GM12878 (cell line): Measurements from ENCODE around the gene LRRC75A. TPM values are rescaled to one million over a fixed set of nuclear protein-coding genes. Genes with fewer than 3 reads are reported as not detected.

Experiments
- ATAC-seq: fragments of 200-7000 bp; cut with Tn5 transposase; 3 replicates; pipeline ENCODE4 v1.9.1; 2020; ENCODE audit warnings: mild to moderate bottlenecking, moderate library complexity
- BruUV-seq: library from RNA; stranded (reverse); fragments of 400-500 nt; replicated peaks from 2 replicates; lab custom pipeline; 2021; lab: Mats Ljungman, UMichigan
- CTCF ChIA-PET: fragments of 300-600 bp; sonication (Branson Sonifier 250); formaldehyde crosslinking; extraction: SDS; loops from one replicate; lab custom pipeline; 2021; ENCODE audit warnings: inconsistent platforms; lab: Yijun Ruan, JAX
- POLR2A ChIA-PET: fragments of 350-600 bp; formaldehyde crosslinking; extraction: SDS; loops from one replicate; lab custom pipeline; 2021; ENCODE audit warnings: inconsistent platforms; lab: Charles Lee
- RAD21 ChIA-PET: fragments of 300-600 bp; sonication (Branson Sonifier 250); formaldehyde crosslinking; loops from one replicate; lab custom pipeline; 2023; ENCODE audit warnings: antibody characterized with exemption; ENCODE audit not compliant: unreplicated experiment; lab: Charles Lee
- SMC1A ChIA-PET: fragments of 300-600 bp; sonication (Branson Sonifier 250); formaldehyde crosslinking; loops from one replicate; lab custom pipeline; 2023; ENCODE audit not compliant: unreplicated experiment, uncharacterized antibody; lab: Charles Lee
- DNase-seq: peaks from one replicate; pipeline ENCODE4 v3.0.0-alpha.2; 2011; ENCODE audit warnings: low read depth, low spot score
- FAIRE-seq: peaks from 3 replicates; lab custom pipeline; 2011; peaks lifted over from hg19 to GRCh38; lab: Jason Lieb, UNC
- H2AFZ ChIP-seq: 2 replicates; pipeline ENCODE4 v1.6.0; 2011; ENCODE audit warnings: low read depth, low read length, control low read depth; ENCODE audit not compliant: control insufficient read depth
- H3K27ac ChIP-seq: 2 replicates; pipeline ENCODE4 v1.5.1; 2011; ENCODE audit warnings: control low read depth; ENCODE audit not compliant: control insufficient read depth, insufficient read depth
- H3K27me3 ChIP-seq, 2 experiments: replicated peaks in 1 of 2; 2 replicates each; pipeline versions ENCODE4 v1.6.0 to v1.6.1; 2011; ENCODE audit warnings: low read length in 1 of 2; ENCODE audit not compliant: control insufficient read depth in 2 of 2, insufficient read depth in 2 of 2
- H3K36me3 ChIP-seq, 2 experiments: 2 replicates each; pipeline ENCODE4 v1.5.1; 2011; ENCODE audit warnings: low read length in 1 of 2; ENCODE audit not compliant: control insufficient read depth in 2 of 2, insufficient read depth in 2 of 2
- H3K4me1 ChIP-seq: 2 replicates; pipeline ENCODE4 v1.6.1; 2011; ENCODE audit warnings: mild to moderate bottlenecking, low read length, moderate library complexity, mixed read lengths; ENCODE audit not compliant: control insufficient read depth, insufficient read depth
- H3K4me2 ChIP-seq: 2 replicates; pipeline ENCODE4 v1.6.0; 2011; ENCODE audit warnings: control low read depth; ENCODE audit not compliant: control insufficient read depth, insufficient read depth
- H3K4me3 ChIP-seq: fragments of 200-600 bp; sonication (generic); 2 replicates; pipeline ENCODE4 v1.5.1; 2016
- H3K79me2 ChIP-seq: 2 replicates; pipeline ENCODE4 v1.6.0; 2011; ENCODE audit warnings: low read length; ENCODE audit not compliant: control insufficient read depth, insufficient read depth
- H3K9ac ChIP-seq: 2 replicates; pipeline ENCODE4 v1.8.0; 2011; ENCODE audit warnings: low read length, control low read depth, mixed read lengths; ENCODE audit not compliant: control insufficient read depth, insufficient read depth
- H3K9me3 ChIP-seq: replicated peaks from 3 replicates; pipeline ENCODE4 v1.5.1; 2011; ENCODE audit warnings: mild to moderate bottlenecking, low read length; ENCODE audit not compliant: control insufficient read depth, insufficient read depth
- H4K20me1 ChIP-seq: 2 replicates; pipeline ENCODE4 v1.6.0; 2011; ENCODE audit not compliant: control insufficient read depth, insufficient read depth
- NFIC ChIP-seq: IDR thresholded peaks from 2 replicates; pipeline ENCODE4 v1.6.1; 2012; ENCODE audit warnings: low read depth, mild to moderate bottlenecking, inconsistent platforms, low read length, moderate library complexity
- NR2C1 ChIP-seq: fragments of 450-650 bp; IDR thresholded peaks from 2 replicates; pipeline ENCODE4 v1.6.1; 2017; ENCODE audit warnings: antibody characterized with exemption, mild to moderate bottlenecking, moderate library complexity
- SMAD1 ChIP-seq: fragments of 450-650 bp; IDR thresholded peaks from 2 replicates; pipeline ENCODE4 v1.6.1; 2018; ENCODE audit warnings: mild to moderate bottlenecking, low read depth; ENCODE audit not compliant: partially characterized antibody
- SMARCA5 ChIP-seq: fragments of 450-650 bp; IDR thresholded peaks from 2 replicates; pipeline ENCODE4 v1.6.1; 2017; ENCODE audit warnings: mild to moderate bottlenecking
- SPI1 ChIP-seq: IDR thresholded peaks from 2 replicates; pipeline ENCODE4 v1.6.1; 2011; ENCODE audit warnings: low read depth, mild to moderate bottlenecking, low read length, moderate library complexity, borderline replicate concordance; ENCODE audit not compliant: insufficient read depth
- WGBS: methylation state at CpG from one replicate; pipeline ENCODE4 v1.1.6; 2016; ENCODE audit warnings: low lambda C conversion rate; ENCODE audit not compliant: insufficient replicate concordance, insufficient coverage; ENCODE audit errors: missing lambda C conversion rate; 5-methylcytosine and 5-hydroxymethylcytosine counted together
- in situ Hi-C: fragments of 300-500 bp; cut with MboI; formaldehyde crosslinking; loops from 9 replicates; pipeline ENCODE4 v1.14.3; 2018; ENCODE audit warnings: mixed read lengths
- intact Hi-C: fragments of 100-400 bp; cut with micrococcal nuclease; formaldehyde crosslinking; loops from one replicate; pipeline ENCODE4 v1.14.2; 2022; ENCODE audit not compliant: unreplicated experiment
- polyA plus RNA-seq, 11 experiments: library from polyadenylated mRNA; depleted of rRNA in 4 of 11; unstranded in 6 of 11; stranded (reverse) in 5 of 11; fragments of >200 nt; fragmentation: Nextera tagmentation in 4 of 11; fragmentation: Illumina TruSeq in 1 of 11; extraction: Ambion mirVana in 4 of 11; extraction: Trizol in 1 of 11; gene quantifications; 1 replicate in 1 of 11; 2 replicates in 10 of 11; pipeline versions ENCODE4 v1.2.1 to v1.2.3, GENCODE V29; 2011 to 2016; ENCODE audit warnings: inconsistent platforms in 2 of 11, missing spikeins in 2 of 11, low read depth in 1 of 11
- total RNA-seq, 4 experiments: library from RNA; depleted of rRNA in 3 of 4; stranded (reverse); fragments of >200 nt in 3 of 4; fragmentation: Illumina TruSeq in 1 of 4; extraction: Trizol in 1 of 4; gene quantifications; 2 replicates each; pipeline versions ENCODE4 v1.2.1 to v1.2.3, GENCODE V29; 2013 to 2021
- TF ChIP-seq, protein P1 (sequence below): fragments of 450-650 bp; IDR thresholded peaks from 2 replicates; pipeline ENCODE4 v1.6.1; 2017; ENCODE audit warnings: antibody characterized with exemption, mild to moderate bottlenecking, moderate library complexity
- TF ChIP-seq, protein P2 (sequence below): fragments of 450-650 bp; formaldehyde crosslinking; IDR thresholded peaks from 2 replicates; pipeline ENCODE4 v1.4.0; 2022; ENCODE audit warnings: mild to moderate bottlenecking, moderate library complexity
- TF ChIP-seq, protein P3 (sequence below): IDR thresholded peaks from 2 replicates; pipeline ENCODE4 v1.6.1; 2012; ENCODE audit warnings: low read length, inconsistent platforms

LRRC75A gene
- total and polyA plus RNA-seq, 10 of the 15 experiments (the other 5 are each of a cell fraction or from before 2014, with no cell fraction given), result 0.01 to 1.3 (median 0.09) TPM; not detected in 2

DNA sequence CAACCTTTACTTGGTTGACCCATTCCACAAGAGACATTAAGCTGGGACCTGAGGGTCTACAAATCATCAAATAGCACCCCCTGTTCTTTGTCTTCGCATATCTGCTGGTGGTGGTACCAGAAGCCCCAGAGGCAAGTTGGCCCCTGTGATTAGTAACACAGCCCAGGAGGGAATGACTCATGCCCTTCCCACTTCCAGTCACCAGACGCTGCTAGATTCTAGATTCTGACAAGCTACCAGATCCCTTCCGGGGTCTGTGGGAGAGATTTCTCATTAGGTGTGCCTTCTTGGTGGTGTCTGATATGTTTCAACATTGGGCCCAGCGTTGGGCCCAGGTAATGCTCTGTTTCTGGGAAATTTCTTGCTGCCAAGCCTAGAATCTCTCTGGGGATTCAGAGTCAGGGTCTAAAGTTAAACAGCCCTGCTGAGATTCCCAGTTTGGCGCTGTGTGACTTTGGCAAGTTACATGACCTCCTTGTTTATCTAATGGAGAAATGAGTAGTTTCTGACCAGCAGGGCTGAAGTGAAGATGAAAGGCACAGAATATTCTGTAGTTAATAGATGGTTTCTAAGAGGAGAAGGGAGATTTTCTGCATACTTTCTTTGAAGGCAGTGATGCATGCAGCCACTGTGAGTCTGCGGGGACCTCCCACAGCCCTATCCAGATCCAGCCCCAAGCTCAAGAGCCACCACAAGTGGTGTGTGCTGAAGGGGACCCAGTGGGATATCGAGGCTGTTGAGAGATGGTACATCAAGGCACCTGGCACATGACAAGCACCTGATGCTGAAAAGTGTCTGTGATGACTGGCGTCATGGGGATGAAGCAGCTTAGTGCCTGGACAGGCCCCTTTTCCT lies 72.7 kb downstream of the LRRC75A start (continued):
- TF ChIP-seq NR2C1 (no peak), SMARCA5 (no peak)
- TF ChIP-seq, all 136 proteins: peak for 31

DNA sequence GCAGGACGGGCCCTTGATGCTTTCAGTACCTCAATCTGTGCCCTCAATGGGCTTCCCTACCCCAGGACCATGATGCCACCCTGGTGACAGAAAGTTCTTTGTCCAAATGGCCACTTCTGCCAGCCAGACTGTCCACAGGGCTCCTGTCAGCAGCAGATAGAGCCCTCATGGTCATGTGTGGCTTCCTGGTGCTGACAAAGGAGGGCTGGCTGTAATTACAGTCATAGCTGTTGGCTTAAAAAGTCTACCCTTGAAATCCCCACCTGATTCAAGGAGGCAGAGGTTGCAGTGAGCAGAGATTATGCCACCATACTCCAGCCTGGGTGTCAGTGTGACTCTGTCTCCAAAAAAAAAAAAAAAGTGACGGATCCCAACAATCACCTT lies 73.3 kb downstream of the LRRC75A start:
- ChIA-PET SMC1A (interaction anchor here (0.6 to 5.4 kb wide), 7 partner anchors 9 to 130 kb away, joined by 3 to 41 read pairs (median 3); no protein-coding TSS in a partner anchor), POLR2A (interaction anchor here (0.5 to 6.7 kb wide), 6 partner anchors 11 to 59 kb away, joined by 4 to 54 read pairs (median 8); partner anchors contain the start of gene UBB), CTCF (interaction anchor here (1.0 to 7.4 kb wide), 8 partner anchors 8 to 66 kb away, joined by 3 to 127 read pairs (median 10); partner anchors contain the start of gene CENPV), RAD21 (interaction anchor here (0.8 to 6.8 kb wide), 11 partner anchors 9 to 168 kb away, joined by 3 to 82 read pairs (median 3); partner anchors contain the start of gene UBB)
- no peak for FAIRE-seq
- in situ Hi-C loops, result loop anchor here (5.0 to 10.0 kb wide), 2 partner anchors 36 to 566 kb away; partner anchors contain the start of gene UBB
- Histone ChIP-seq H3K27me3 (no peaks in the 10 kb centered on the region), H3K4me3 (peak overlapping the region; percentile 95; the same call in 1 of the 2 replicates), H2AFZ (no peak overlapping the region), H3K4me1 (peaks cover 46% of the 10 kb centered on the region), H3K9ac (peak overlapping the region; percentile 73), H3K36me3 (peaks cover 15 to 22% of the 10 kb centered on the region in 2 experiments), H3K79me2 (peaks cover 61% of the 10 kb centered on the region), H3K4me2 (peak overlapping the region; percentile 92), H4K20me1 (no peaks in the 10 kb centered on the region), H3K27ac (peak overlapping the region; percentile 91), H3K9me3 (no peaks in the 10 kb centered on the region)
- 25% methylated on average over 2 of the region's 2 CpGs for WGBS
- peak; percentile 2; the same call in 2 of the 3 replicates for ATAC-seq
- intact Hi-C loops, result loop anchor here (2.0 to 10.0 kb wide), 2 partner anchors 20 to 204 kb away; partner anchors contain the start of genes NCOR1 and PIGL
- BruUV-seq, result no TSS peak
- no peak for DNase-seq
- TF ChIP-seq, protein P1, sequence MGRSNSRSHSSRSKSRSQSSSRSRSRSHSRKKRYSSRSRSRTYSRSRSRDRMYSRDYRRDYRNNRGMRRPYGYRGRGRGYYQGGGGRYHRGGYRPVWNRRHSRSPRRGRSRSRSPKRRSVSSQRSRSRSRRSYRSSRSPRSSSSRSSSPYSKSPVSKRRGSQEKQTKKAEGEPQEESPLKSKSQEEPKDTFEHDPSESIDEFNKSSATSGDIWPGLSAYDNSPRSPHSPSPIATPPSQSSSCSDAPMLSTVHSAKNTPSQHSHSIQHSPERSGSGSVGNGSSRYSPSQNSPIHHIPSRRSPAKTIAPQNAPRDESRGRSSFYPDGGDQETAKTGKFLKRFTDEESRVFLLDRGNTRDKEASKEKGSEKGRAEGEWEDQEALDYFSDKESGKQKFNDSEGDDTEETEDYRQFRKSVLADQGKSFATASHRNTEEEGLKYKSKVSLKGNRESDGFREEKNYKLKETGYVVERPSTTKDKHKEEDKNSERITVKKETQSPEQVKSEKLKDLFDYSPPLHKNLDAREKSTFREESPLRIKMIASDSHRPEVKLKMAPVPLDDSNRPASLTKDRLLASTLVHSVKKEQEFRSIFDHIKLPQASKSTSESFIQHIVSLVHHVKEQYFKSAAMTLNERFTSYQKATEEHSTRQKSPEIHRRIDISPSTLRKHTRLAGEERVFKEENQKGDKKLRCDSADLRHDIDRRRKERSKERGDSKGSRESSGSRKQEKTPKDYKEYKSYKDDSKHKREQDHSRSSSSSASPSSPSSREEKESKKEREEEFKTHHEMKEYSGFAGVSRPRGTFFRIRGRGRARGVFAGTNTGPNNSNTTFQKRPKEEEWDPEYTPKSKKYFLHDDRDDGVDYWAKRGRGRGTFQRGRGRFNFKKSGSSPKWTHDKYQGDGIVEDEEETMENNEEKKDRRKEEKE, result no peak
- TF ChIP-seq SPI1 (no peak), SMAD1 (no peak), NFIC (no peak)
- TF ChIP-seq, protein P2, sequence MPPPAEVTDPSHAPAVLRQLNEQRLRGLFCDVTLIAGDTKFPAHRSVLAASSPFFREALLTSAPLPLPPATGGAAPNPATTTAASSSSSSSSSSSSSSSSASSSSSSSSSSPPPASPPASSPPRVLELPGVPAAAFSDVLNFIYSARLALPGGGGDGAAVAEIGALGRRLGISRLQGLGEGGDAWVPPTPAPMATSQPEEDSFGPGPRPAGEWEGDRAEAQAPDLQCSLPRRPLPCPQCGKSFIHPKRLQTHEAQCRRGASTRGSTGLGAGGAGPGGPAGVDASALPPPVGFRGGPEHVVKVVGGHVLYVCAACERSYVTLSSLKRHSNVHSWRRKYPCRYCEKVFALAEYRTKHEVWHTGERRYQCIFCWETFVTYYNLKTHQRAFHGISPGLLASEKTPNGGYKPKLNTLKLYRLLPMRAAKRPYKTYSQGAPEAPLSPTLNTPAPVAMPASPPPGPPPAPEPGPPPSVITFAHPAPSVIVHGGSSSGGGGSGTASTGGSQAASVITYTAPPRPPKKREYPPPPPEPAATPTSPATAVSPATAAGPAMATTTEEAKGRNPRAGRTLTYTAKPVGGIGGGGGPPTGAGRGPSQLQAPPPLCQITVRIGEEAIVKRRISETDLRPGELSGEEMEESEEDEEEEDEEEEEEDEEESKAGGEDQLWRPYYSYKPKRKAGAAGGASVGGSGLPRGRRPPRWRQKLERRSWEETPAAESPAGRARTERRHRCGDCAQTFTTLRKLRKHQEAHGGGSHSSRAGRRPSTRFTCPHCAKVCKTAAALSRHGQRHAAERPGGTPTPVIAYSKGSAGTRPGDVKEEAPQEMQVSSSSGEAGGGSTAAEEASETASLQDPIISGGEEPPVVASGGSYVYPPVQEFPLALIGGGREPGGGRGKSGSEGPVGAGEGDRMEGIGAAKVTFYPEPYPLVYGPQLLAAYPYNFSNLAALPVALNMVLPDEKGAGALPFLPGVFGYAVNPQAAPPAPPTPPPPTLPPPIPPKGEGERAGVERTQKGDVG (CRISPR knock-in tag), result no peak
- TF ChIP-seq, protein P3, sequence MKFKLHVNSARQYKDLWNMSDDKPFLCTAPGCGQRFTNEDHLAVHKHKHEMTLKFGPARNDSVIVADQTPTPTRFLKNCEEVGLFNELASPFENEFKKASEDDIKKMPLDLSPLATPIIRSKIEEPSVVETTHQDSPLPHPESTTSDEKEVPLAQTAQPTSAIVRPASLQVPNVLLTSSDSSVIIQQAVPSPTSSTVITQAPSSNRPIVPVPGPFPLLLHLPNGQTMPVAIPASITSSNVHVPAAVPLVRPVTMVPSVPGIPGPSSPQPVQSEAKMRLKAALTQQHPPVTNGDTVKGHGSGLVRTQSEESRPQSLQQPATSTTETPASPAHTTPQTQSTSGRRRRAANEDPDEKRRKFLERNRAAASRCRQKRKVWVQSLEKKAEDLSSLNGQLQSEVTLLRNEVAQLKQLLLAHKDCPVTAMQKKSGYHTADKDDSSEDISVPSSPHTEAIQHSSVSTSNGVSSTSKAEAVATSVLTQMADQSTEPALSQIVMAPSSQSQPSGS, result no peak
